HG03097 (cell line): ENCODE measurements around the gene COQ10A.

Experiments used
- ATAC-seq: cut with Tn5 transposase; IDR thresholded peaks from one replicate; pipeline ENCODE4 v1.9.1; 2021; ENCODE audit not compliant: unreplicated experiment, low FRiP score

The COQ10A gene

DNA sequence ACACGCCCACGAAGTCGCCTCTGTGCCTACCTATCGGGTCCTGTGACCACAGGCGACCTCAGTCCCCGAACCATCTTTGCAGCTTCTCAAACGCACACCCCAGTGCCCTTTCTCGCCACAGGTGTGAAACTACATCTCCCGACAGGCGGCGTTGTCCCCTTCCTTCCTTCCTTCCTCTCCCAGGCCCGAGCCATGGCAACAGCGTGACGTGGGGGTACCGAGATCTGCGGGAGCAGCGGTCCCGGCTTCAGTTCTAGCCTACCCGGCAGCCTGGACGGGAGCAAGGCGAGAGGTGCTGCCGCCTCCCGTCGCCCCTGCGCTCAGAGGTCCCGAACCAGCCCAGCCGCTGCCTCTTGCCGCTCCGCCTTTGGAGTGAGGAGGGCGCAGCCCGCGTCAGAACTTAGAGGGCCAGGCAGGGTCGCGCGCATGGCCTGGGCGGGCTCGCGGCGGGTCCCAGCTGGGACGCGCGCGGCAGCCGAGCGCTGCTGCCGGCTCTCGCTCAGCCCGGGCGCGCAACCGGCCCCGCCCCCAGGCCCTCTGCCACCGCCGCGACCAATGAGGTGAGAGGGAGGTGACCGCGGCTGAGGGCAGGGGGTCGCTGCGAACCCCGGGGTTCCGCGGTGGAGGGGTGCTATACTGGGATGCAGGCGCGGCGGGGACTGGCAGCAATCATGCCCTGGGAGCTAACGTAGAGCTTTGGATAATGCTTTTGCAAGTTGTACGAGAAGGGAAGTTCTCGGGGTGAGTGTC, at the start of gene COQ10A:
Gene COQ10A, plus strand, starts transcription at position 250 of the 750 bp plus-strand sequence. Its CDS starts 177 bp downstream, at position 427.
- ATAC-seq, result peak; percentile 93

DNA sequence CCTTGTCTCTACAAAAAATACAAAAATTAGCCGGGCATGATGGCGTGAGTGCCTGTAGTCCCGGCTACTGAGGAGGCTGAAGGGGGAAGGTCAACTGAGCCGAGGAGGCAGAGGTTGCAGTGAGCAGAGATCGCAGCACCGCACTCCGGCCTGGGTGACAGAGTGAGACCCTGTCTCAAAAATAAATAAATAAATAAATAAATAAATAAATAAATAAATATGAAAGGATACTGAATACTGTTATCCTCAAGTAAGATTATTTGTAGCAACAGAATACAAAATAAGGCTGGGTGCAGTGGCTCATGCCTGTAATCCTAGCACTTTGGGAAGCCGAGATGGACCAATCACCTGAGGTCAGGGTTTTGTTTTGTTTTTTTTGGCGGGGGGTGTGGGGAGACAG, 46.9 kb upstream of the COQ10A start:
- no peak for ATAC-seq

DNA sequence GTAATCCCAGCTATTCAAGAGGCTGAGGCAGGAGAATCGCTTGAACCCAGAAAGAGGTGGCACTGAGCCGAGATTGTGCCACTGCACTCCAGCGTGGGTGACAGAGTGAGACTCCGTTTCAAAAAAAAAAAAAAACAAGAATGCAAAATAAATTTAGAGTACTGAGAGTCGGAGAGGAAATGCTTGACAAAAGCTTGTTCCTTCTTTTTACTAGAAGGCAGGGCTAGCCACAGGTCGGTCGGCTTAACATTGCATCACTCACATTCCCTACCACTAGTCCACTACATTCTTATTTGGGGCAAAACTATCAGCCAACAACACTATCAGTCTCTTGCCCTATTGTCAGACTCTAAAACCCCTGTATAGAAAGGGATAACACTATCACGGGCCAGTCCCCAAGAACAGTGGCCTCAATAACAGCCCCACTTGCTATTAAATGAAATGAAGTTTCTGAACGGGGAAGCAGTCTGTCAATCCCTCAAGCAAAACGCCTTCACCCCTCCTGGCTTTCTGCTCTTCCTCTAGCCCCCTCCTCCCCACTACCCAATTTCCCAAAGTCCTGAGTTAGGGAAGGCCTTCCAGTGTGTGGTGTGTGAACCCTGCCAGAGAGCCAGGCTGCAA, 46.0 kb upstream of the COQ10A start:
- no peak for ATAC-seq

DNA sequence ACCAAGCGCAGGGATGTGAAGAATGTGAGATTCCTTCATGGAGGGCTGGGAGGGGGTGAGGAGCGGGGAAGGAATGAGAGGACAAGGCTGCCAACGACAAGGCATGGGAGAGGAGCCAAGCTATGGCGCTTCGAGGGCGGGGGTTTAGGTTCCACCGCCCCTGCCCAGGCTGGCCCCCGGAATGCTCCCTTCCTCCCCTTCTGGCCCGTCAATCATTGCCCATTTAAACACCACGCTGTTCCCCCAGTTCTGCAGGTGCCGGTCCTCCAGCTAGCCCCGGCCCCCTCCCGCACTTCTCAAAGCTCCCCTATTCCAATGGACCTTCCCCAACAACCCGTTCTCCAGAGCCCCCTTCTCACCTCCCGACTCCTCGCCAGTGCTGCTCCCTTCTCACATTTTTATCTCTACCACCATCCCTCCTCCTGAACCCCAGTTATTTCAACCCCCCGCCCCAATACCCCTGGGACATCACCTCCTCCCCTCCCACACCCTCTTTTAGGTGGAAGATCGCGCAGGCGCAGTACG, 45.4 kb upstream of the COQ10A start:
- peak; percentile 16 for ATAC-seq

DNA sequence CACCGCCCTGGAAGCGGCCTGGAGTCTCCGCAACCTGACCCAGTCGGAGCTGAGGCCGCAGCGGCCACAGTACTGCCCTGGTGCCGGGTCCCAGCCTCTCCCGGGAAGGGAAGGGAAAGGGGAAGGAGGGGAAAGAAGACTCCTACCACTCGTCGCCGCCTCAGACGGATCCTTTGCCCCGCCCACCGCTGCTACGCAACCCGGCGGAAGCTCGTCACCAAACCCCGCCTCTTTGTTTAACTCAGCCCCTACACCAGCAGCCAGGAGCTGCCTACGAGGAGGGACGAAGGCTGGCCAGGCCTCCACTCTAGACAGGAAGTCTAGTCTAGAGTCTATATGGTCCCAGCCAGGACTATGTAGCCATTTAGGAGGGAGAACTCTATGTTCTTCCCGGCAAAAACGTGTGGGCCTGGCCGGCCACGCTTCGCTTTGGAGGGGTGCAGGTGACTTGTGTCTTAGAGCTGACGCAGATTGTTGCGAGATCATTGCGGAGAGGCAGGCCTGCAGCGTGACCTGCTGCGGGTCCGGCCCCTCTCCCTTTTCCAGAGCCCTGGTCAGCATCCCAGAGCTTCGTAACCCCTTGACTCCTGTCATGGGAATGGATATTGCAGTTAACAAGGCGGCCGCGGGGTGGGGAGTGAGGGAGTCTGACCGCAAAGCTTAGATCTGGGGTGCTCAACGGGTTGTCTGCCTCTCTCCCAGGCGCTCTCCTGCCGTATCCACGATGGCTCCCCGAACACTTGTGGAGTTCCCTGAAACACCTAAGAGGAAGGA, 44.8 kb upstream of the COQ10A start, which contains the start of gene RNF41:
Gene RNF41, minus strand, starts transcription at position 166 of the 774 bp plus-strand sequence. CDS start 7,875 bp downstream, outside the sequence.
- ATAC-seq, result peak; percentile 72

DNA sequence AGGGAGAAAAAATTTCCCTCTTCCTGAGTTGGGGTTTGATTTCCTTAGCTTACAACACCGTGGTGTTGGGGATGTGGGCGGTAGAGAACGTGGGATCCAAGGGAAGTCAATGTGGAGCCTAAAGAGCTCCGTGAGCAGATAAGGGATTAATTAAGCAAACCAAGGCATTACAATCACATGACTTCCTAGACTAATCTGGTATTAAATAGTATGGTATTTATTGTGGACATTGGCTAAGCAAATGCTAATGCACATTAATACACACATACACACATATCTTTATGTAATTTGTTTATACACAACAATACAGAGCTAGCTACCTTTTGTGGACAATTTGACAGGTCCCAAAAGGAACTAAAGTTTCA, 44.2 kb upstream of the COQ10A start:
- ATAC-seq, result no peak

DNA sequence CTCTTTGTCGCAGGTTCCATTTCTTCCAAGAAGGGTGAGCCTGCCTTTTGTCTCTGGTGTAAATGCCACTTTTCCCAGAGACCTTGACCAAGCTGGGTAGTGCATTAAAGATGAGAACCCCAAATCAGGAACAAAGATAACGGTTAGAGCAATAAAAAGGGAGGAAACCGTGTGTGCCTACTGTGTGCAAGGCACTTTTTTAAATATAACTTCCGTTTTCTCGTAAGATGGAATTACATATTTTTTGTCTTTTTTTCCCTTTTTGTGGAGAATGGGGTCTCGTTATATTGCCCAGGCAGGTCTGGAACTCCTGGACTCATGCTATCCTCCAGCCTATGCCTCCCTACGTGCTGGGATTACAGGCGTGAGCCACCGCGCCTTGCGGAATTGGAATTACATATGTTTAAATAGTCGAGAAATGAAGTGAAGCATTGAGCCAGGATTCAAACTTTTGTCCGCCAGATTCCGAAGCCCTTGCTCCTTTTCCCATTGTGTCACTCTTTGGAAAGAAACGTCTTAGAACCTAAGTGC, 43.1 kb upstream of the COQ10A start:
- no peak for ATAC-seq

DNA sequence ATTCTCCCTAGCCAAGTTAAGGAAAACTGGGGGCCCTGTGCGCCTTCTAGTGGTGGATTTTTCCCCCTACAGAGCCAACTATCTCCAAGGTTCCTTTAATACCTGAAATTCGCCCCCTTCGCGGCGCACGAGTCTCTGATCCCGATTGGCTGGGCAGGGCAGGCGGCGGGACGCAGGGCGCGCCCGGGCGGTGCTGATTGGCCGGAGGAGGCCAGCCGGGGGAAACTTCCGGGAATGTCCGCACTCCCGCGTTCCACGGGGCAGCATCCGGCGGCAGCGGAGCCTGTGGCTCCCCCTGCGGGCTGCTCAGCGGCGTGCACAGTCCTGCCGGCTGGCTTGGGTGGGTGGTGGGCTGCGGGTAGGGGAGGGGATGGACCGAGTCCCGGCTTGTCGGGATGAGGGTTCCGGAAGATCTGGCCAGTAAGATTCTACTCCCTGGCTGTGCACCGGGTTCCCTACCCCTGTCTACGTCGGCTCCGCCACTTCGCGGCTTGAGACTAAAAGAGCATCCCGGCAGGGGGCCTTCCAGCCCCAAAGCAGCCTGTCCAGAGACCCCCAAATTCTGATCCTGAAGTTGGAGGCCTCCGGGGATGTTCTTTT, 42.5 kb upstream of the COQ10A start, which contains the start of gene NABP2:
Gene NABP2, plus strand, starts transcription at position 241 of the 600 bp plus-strand sequence. CDS start 515 bp downstream, outside the sequence.
- peak; percentile 64 for ATAC-seq

DNA sequence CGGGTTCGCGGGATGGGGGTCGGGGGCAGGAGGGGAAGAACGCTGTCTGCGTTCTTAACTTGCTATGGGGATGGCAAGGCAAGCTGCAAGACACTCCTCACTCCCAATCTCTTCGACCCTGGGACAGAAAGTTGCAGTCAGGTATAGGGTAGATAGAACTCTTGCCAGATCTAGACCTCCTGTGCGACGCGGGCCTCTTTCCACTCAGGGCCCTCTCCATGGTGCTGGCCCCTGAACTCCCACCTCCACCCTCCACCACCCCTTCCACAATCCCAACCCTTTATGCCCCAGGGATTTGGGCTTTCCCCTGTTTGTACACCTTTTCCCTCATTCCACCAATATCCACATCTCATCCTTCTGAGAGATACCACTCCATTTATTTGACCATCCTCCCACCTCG, 41.8 kb upstream of the COQ10A start:
- ATAC-seq, result no peak

DNA sequence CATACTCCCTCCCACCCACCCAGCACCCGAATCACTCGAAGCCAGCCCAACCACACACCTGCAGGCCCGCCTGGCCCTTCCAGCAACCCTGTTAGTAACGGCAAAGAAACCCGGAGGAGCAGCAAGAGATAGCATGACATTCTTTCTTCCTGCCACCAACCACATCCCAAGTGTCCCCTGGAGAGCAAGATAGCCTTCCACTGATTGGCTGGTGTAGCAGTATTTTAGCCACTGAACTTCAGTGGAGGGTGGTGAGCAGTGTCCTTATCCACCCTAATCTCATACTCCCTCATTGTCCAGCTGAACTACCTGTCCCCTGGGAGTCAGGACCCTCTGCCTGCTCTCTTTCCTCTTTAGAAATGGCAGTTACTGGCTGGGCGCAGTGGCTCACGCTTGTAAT, 37.7 kb upstream of the COQ10A start:
- no peak for ATAC-seq

DNA sequence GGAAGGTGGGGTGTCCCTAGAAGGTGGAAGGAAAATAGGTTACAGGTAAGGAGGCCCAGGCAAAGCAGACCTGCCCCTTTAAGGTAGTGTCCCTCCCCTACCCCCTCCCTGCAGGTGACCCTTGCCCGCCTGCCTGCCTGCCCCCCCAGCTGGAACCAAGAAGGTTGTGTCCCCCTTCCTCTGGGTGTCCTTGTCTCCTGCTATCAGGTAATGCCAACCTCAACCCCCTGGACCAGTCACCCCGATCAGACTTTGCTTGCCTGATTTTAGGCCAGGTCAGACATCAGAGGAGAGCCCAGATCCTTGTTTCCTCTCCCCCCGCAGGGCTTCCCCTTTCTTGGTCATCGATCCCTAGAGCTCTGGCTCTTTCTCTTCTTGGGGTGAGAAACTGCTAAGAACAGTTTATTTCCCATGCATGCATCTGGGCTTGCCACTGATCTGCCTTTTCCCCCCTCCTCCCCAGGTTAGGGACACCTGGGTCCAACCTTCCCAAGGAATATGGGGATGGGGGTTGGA, 36.8 kb upstream of the COQ10A start, which contains the start of gene SLC39A5:
Gene SLC39A5, plus strand, starts transcription at position 136 of the 516 bp plus-strand sequence. CDS start 1,224 bp downstream, outside the sequence.
- ATAC-seq, result no peak

DNA sequence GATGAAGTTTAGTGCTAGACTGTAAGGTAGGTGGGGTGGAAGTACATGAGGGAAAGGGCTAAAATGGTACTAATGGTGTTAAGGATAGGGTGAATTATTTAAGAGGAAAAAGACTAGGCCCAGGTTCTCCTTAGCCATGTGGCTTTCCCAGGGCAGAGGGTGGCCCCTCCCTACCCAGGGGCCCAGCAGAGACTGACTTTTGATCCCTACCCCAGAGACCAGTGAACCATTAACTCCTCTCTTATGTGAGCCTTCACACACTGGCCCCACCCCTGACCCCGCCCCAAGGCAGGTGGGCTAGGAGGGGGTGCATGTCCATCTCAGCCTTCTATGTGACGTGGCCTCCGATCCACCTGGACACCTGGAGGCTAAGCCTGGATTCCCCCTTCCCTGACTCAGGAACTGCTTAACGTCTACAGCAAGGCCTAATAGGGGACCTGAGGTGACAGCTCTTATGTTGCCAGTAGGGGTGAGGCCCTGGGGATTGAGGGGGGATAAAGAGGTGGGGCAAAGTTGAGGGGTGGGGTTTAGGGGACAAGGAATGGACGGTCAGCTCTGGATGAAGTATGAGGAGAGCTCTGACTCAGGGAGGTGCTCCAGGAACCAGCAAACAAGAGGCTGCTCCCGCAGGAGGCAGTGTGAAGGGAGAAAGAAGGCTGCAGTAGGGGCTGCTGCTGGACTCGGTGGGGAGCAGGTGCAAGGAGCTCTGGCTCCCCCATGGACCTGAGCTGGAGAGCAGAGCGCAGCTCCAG, 36.1 kb upstream of the COQ10A start:
- no peak for ATAC-seq

DNA sequence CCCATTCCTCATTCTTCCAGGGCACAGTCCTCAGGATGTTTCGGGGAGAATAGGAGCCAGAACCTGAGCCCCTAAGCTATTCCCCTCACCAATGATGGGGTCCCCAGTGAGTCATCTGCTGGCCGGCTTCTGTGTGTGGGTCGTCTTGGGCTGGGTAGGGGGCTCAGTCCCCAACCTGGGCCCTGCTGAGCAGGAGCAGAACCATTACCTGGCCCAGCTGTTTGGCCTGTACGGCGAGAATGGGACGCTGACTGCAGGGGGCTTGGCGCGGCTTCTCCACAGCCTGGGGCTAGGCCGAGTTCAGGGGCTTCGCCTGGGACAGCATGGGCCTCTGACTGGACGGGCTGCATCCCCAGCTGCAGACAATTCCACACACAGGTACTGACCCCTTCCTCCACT, 35.6 kb upstream of the COQ10A start:
- ATAC-seq, result no peak

DNA sequence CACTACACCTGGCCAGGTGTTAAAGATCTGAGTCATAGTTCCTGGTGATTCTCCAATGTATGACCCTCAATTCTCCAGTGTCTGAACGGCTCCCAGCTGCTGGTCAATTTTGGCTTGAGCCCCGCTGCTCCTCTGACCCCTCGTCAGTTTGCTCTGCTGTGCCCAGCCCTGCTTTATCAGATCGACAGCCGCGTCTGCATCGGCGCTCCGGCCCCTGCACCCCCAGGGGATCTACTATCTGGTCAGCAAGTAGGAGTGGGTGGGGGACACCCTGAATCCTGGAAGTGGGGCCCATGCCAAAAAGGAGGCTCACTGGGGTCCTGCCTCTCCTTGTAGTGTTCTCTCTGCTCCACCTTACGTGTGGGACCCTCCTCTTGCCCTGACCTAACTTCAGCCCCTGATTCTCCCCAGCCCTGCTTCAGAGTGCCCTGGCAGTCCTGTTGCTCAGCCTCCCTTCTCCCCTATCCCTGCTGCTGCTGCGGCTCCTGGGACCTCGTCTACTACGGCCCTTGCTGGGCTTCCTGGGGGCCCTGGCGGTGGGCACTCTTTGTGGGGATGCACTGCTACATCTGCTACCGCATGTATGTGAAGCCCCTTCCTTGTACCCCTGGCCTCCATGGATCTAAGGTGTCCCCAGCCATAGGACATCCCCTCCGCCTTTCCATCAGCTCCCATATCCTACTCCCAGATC, 31.9 kb upstream of the COQ10A start:
- no peak for ATAC-seq

DNA sequence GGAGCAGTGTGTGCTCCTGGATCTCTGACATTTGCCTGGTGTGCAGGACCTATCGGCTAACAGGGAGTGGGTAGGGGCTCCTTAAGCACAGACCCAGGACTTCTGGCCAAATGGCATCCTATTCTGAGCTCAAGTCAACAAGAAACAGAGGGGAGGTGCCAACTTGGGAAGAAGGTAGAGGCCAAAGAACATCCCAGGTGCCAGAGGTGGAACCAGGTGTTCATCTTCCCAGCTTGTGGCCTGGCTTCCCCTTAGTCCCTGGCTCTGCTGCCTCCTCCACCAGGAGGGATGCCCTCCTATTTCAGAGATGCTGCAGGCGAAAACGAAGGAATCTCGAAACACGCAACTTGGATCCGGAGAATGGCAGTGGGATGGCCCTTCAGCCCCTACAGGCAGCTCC, 30.7 kb upstream of the COQ10A start:
- no peak for ATAC-seq

DNA sequence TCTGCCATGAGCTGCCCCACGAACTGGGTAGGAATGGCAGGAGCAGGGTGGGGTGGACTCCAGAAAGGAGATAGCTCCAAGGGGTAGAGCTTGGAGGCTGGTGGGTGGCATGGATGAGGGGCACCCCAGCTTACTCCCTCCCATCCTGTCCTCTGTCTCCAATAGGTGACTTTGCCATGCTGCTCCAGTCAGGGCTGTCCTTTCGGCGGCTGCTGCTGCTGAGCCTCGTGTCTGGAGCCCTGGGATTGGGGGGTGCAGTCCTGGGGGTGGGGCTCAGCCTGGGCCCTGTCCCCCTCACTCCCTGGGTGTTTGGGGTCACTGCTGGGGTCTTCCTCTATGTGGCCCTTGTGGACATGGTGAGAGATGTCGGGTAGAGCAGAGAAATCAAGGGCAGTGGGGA, 29.8 kb upstream of the COQ10A start:
- ATAC-seq, result no peak

DNA sequence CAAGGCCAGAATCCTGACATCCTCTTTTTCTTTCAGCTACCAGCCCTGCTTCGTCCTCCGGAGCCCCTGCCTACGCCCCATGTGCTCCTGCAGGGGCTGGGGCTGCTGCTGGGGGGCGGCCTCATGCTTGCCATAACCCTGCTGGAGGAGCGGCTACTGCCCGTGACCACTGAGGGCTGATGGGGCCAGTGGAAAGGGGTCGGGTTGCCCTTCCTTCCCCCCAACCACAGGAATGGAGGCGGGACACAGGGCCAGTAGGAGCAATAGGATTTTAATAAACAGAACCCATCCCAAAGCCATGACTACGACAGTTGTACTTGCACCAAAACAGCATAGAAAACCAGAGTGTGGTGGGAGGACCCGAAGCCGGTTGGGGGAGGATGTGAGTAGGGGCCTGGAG, 29.2 kb upstream of the COQ10A start:
- no peak for ATAC-seq

DNA sequence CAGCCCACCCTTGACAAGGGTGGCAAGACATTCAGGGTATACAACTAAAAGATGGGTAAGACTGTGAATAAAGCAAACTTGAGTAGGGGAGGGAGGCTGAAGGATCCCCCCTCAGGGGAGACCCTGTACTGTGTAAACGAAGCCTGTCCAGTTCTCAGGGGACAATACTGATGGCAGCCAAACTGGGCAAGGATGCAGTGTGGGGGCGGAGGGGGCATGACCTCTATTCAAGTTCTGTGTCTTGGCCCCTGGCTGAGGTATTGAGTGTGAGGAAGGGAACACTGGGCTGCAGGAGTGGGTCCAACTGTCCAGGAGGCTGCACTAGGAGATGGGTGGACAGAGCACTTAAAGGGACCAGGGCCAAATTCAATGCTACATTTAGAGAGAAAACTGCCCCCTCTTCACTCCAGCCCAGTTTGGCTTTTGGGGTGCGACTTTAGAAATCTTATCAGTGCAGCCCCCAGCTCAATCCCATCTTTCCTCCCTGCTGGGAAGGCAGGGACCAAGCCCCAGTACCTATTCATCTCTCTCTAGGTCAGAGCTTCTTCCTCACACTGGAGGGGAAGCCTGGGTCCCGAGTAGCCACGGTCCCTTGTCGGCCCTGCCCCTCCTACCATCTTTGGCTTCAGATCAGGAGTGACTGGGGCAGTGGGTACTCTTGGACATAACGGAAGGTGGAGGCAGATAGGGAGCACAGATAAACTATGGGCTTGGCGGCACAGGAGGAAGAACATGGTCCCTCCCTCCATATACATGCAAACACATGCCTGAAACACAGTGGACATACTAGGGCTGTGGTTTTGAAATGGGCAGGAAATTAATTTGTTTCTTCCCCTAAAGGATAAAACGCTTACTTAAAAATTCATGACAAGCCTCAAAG, 25.1 kb upstream of the COQ10A start:
- ATAC-seq, result no peak
